Adrenal gland (tissue), 12 donors: Measurements from ENCODE around the gene ADAMTS17. TPM values are rescaled to one million over a fixed set of nuclear protein-coding genes. Genes with fewer than 3 reads are reported as not detected.

Experiments
- DNase-seq, 7 donors: peaks; one replicate each; pipeline ENCODE4 v3.0.0-alpha.2; 2019 to 2020
- H3K27ac ChIP-seq, 5 donors: fragments of 200-600 bp; sonication (generic) in 4 of 5; 1 replicate in 3 of 5; 2 replicates in 2 of 5; pipeline versions ENCODE4 v1.5.1 to v1.8.0; 2016 to 2020; ENCODE audit warnings: mild to moderate bottlenecking in 1 of 5
- H3K27me3 ChIP-seq: fragments of 200-600 bp; 2 replicates; pipeline ENCODE4 v1.8.0; 2021
- H3K36me3 ChIP-seq, 2 donors: fragments of 200-600 bp; replicated peaks in 1 of 2; 1 replicate in 1 of 2; 2 replicates in 1 of 2; pipeline versions ENCODE4 v1.5.1 to v1.8.0; 2018 to 2022
- H3K4me1 ChIP-seq, 2 donors: fragments of 200-600 bp; replicated peaks in 1 of 2; 1 replicate in 1 of 2; 2 replicates in 1 of 2; pipeline versions ENCODE4 v1.5.1 to v1.8.0; 2018 to 2021
- H3K4me3 ChIP-seq, 4 donors: fragments of 200-600 bp; sonication (generic) in 3 of 4; one replicate each; pipeline ENCODE4 v1.5.1; 2016 to 2018
- H3K9me3 ChIP-seq, 3 donors: fragments of 200-600 bp; sonication (generic) in 1 of 3; replicated peaks in 1 of 3; 1 replicate in 2 of 3; 2 replicates in 1 of 3; pipeline versions ENCODE4 v1.5.1 to v1.8.0; 2016 to 2021
- CTCF ChIP-seq, 6 experiments: fragments of 450-650 bp in 4 of 6; fragments of 200-600 bp in 2 of 6; sonication (generic) in 1 of 6; IDR thresholded peaks; 1 replicate in 5 of 6; 2 replicates in 1 of 6; pipeline versions ENCODE4 v1.5.1 to v1.8.0; 2016 to 2021; ENCODE audit warnings: antibody characterized with exemption in 6 of 6, mild to moderate bottlenecking in 2 of 6, moderate library complexity in 1 of 6
- POLR2A ChIP-seq, 2 donors: fragments of 450-650 bp; IDR thresholded peaks; one replicate each; pipeline ENCODE4 v1.6.1; 2017; ENCODE audit warnings: antibody characterized with exemption in 2 of 2, mild to moderate bottlenecking in 2 of 2, moderate library complexity in 1 of 2
- WGBS, 4 donors: extraction: QIAGEN DNeasy Blood & Tissue Kit in 2 of 4; methylation state at CpG; one replicate each; pipeline versions ENCODE4 v1.1.5 to v1.1.7; 2013 to 2017; 5-methylcytosine and 5-hydroxymethylcytosine counted together
- intact Hi-C, 2 donors: fragments of 100-400 bp; cut with DNase I; formaldehyde crosslinking; loops; one replicate each; pipeline versions ENCODE4 v1.14.1 to v1.15.0; 2022 to 2023
- polyA plus RNA-seq, 3 donors: library from polyadenylated mRNA; stranded (reverse); fragments of 200-250 nt in 2 of 3; fragments of 350-450 nt in 1 of 3; fragmentation: Illumina TruSeq in 1 of 3; extraction: RNeasy Lipid Tissue Mini Kit (QIAGEN cat#74804) in 1 of 3; gene quantifications; one replicate each; pipeline ENCODE4 v1.2.3, GENCODE V29; 2013 to 2014
- total RNA-seq, 9 donors: library from RNA; depleted of rRNA in 4 of 9; stranded (reverse); fragments of >200 nt in 4 of 9; fragments of 120-200 nt in 1 of 9; fragmentation: NEBNext Ultra II Directional in 1 of 9; extraction: Animal tissue kit (Norgen Biotek cat#: 25700) in 1 of 9; gene quantifications; one replicate each; pipeline versions ENCODE4 v1.1.0 to v1.2.4, GENCODE V29; 2013 to 2023
- donor health status: healthy with polysubstance abuse.
- donor health status: Bipolar disorder and iron deficiency.
- donor health status: DM: yes; HTN: yes; CAD: no.
- donor health status: DM: no; HTN: no; CAD: no.
- donor health status: DM: no; HTN: no; CAD: no.
- donor health status: DM: yes; HTN: yes; CAD: no.

The ADAMTS17 gene
- total and polyA plus RNA-seq, 12 donors = 0.51 to 14.8 (median 2.9) TPM

GRCh38 chr15:100152463-100152862 lies 189.3 kb downstream of the ADAMTS17 start:
- H3K27me3 ChIP-seq = no peaks in the 10 kb centered on the region

GRCh38 chr15:100150906-100151305 lies 190.9 kb downstream of the ADAMTS17 start:
- TF ChIP-seq CTCF (IDR thresholded peaks at IDR 0.05) (no peak), POLR2A (IDR thresholded peaks at IDR 0.05) (no peak)

More at GRCh38 chr15:100152463-100152862, 189.3 kb downstream of the ADAMTS17 start:
- intact Hi-C loops = no loop called here
- no peak overlapping the region for H3K27ac ChIP-seq
- peaks cover 0 to 14% (median 0%) of the 10 kb centered on the region in 3 donors for H3K9me3 ChIP-seq
- TF ChIP-seq POLR2A (IDR thresholded peaks at IDR 0.05) (no peak), CTCF (IDR thresholded peaks at IDR 0.05) (no peak)
- no peaks in the 10 kb centered on the region for H3K4me1 ChIP-seq
- no peak for DNase-seq
- H3K4me3 ChIP-seq = no peak overlapping the region
- H3K36me3 ChIP-seq = no peaks in the 10 kb centered on the region
- WGBS, 4 donors = 83 to 92% (median 89%) methylated on average over 6 to 8 of the region's 8 CpGs

GRCh38 chr15:100147828-100148227 lies 193.9 kb downstream of the ADAMTS17 start:
- Histone ChIP-seq H3K9me3 (peaks cover 0 to 15% (median 0%) of the 10 kb centered on the region in 3 donors), H3K4me3 (no peak overlapping the region), H3K36me3 (no peaks in the 10 kb centered on the region), H3K4me1 (no peaks in the 10 kb centered on the region), H3K27ac (no peak overlapping the region), H3K27me3 (no peaks in the 10 kb centered on the region)
- no peak for TF ChIP-seq CTCF (IDR thresholded peaks at IDR 0.05)
- 94 to 98% (median 96%) methylated on average over 3 of the region's 3 CpGs for WGBS, 4 donors
- intact Hi-C loops = no loop called here
- no peak for DNase-seq

More at GRCh38 chr15:100150906-100151305, 190.9 kb downstream of the ADAMTS17 start:
- WGBS, 4 donors = 85 to 100% (median 87%) methylated on average over 3 to 8 of the region's 8 CpGs
- no peaks in the 10 kb centered on the region for H3K27me3 ChIP-seq
- no peak overlapping the region for H3K27ac ChIP-seq
- no peak for DNase-seq
- H3K36me3 ChIP-seq = no peaks in the 10 kb centered on the region
- intact Hi-C loops = no loop called here
- no peak overlapping the region for H3K4me3 ChIP-seq
- H3K4me1 ChIP-seq = no peaks in the 10 kb centered on the region
- H3K9me3 ChIP-seq = peaks cover 0 to 15% (median 0%) of the 10 kb centered on the region in 3 donors

- Histone ChIP-seq H3K4me1 (no peaks in the 10 kb centered on the region), H3K36me3 (no peaks in the 10 kb centered on the region), H3K27me3 (no peaks in the 10 kb centered on the region), H3K4me3 (no peak overlapping the region), H3K27ac (no peak overlapping the region), H3K9me3 (peaks cover 0 to 10% (median 0%) of the 10 kb centered on the region in 3 donors)
- no peak for TF ChIP-seq CTCF (IDR thresholded peaks at IDR 0.05)
- no peak for TF ChIP-seq POLR2A (IDR thresholded peaks at IDR 0.05)
- 91 to 100% (median 97%) methylated on average over 1 of the region's 1 CpG for WGBS, 4 donors
- intact Hi-C loops = no loop called here
- no peak for DNase-seq
Measured at GRCh38 chr15:100143378-100143777, 198.4 kb downstream of the ADAMTS17 start.
